Femur (tissue), 1 donor: ENCODE measurements around the gene CELF5.
"Not testable (repeated sequence)": the region's sequence is repeated elsewhere in the genome, so short reads cannot be mapped to it uniquely, and the experiment has no call there.

ENCODE experiments used
- DNase-seq: peaks from one replicate; pipeline ENCODE4 v3.0.0-alpha.2; 2017

CELF5 gene

GRCh38 chr19:3330047-3330446 is 105.6 kb downstream of the CELF5 start:
- DNase-seq: no peak

- DNase-seq: not testable (repeated sequence)
Observed at GRCh38 chr19:3332232-3332631, 107.8 kb downstream of the CELF5 start.

GRCh38 chr19:3333020-3333583 is 108.6 kb downstream of the CELF5 start:
- DNase-seq: no peak

GRCh38 chr19:3333662-3334061 is 109.2 kb downstream of the CELF5 start:
- DNase-seq: no peak

- not testable (repeated sequence) for DNase-seq
Observed at GRCh38 chr19:3334749-3335430, 110.4 kb downstream of the CELF5 start.

- DNase-seq: no peak
Observed at GRCh38 chr19:3335431-3336350, 111.2 kb downstream of the CELF5 start.

DNA sequence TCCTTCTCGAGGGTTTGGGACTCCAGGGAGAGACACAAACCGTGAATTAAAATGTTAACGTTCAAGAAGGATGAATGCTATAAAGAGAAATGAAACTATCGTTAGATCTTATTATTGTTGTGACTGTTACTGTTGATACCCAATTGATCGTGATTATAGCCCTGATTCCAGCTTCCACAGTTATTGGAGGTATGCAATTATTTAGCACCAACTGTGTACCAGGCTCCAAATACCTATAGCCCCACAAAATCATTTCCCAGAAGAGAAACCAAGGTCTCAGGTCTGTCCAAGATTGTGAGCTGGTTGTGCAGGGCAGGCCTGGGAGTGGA is 111.9 kb downstream of the CELF5 start:
- no peak for DNase-seq

DNA sequence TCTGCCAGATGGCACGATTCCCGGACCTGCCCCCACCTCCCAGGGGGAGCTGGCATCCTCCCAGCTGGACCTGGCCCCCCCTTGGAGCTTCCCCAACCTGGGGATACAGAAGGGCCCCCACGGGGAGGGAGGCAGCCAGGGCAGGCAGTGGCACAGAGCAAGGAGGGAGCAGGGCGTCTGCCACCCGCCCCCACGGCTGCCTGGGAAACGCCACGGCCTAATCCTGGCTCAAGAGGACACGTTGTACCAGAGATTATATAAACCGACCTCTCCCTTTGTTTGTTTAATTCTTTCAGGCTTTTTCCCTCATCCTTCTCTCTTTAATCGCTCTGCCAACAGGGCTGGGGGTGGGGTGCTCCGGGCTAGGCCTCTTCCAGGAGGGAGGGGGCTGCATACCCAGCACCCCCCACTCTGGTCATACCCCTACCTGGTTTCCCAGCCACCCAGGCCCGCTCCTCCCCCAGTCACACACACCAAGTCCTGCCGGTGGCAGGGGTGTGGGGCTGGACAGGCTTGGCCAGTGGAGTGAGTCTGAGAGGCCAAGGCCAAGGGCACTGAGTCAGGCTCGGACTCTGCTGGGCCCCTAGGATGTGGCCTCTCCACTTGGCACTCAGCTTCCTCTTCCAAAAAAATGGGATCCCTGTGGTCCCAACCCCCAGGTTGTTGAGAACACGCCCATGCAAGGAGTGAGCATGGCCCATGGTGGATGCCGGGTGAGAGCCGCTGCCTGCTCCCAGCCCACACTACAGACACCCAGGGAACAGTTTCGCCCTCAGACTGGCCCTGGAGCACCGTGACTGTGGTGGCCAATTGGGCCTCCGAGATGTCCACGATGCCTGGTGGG is 112.4 kb downstream of the CELF5 start:
- no peak for DNase-seq

DNA sequence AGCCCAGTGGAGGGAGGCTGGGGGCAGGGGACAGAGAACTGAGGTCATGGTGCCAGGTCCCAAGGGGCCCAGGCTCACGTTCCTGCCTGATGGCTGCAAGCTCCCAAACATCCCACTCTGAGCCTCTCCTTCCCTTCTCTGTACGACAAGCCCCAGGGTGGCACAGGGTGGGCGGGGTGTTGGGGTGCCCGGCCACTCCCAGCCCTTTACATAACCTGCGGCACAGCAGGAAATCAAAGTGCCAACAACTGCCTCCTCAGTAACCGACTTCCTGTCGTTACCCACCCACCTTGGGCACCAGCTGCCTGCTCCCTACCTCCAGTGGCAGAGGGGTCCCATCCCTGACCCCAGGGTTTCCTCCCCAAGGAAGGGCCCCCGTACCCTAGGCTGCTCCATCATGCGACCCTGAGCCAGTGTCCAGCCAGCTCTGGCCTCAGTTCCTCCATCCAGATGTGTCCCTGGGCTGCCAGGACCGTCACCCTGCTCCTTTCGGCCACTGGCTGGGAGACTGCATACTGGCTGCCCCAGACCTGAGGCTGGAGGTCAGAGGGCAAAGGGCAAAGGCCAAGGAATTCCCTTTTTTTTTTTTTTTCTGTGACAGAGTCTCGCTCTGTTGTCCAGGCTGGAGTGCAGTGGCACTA is 114.2 kb downstream of the CELF5 start:
- DNase-seq: no peak

DNA sequence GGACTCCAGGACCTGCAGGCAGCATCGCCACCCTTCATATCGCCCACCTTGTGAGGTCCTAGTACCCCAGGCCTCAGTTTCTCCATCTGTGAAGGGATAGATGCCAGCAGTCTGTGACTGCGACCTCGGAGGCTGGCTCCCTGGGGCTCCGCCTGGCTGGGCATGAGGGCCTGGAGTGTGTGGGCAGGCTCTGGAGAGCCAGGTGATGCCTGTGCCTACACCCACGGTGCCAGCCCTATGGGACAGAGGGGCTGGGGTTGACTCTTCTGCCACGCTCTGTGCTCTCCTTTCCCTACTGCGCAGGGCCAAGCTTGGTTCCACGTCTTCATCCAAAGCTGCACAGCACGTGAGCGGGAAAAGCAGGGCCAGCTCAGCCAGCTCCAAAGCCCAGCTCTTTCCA is 115.9 kb downstream of the CELF5 start:
- no peak for DNase-seq

GRCh38 chr19:3342246-3342645 is 117.8 kb downstream of the CELF5 start:
- DNase-seq: no peak

DNA sequence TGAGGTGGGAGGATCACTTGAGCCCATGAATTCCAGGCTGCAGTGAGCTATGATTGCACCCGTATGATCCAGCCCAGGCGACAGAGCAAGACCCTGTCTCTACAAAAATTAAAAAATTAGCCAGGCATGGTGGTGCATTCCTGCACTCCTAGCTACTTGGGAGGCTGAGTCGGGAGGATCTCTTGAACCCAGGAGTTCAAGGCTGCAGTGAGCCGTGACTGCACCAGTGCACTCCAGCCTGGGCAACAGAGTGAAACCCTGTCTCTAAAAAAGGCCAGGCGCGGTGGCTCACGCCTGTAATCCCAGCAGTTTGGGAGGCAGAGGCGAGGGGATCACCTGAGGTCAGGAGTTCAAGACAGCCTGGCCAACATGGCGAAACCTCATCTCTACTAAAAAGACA is 118.5 kb downstream of the CELF5 start:
- DNase-seq: not testable (repeated sequence)

DNA sequence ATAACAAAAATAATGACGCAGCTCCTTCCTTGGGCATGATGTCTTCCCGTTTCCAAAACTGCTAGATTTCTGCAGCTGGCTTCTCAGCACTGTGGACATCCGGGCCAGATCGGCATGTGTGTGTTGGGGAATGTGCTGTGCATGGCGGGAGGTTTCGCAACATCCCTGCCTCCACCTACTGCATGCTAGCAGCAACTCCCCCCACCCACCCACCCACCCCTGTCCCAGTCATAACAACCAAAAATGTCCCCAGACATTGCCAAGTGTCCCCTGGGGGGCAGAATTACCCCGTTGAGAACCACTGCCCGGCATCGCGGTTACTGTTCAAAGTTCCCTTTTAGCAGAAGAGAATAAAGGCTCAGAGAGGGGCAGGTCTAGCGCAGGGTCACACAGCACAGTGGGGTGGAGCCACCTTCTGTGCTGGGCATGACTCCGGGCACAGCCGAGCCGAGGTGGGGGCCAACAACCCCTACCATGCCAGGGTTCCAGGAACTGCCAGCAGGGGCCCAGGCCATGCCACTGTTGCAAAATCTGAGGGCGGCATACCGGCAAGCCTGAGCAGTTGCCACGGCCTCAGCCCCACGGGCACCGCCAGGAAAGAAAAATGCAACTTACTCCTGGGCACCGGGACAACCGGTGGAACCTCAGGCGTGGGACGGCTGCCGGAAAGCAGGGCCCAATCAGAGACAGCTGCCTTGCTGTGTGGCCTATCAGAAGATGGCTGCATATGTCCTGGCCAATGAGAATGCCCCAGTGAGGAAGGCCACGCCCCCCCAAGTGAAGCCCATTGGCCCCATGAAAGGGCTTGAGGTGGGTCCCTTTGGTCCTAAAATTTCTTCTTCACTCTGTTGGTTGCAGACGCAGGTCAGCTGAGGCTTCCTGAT is 119.4 kb downstream of the CELF5 start:
- peak; percentile 62 for DNase-seq

GRCh38 chr19:3344608-3345598 is 120.4 kb downstream of the CELF5 start:
- DNase-seq: no peak

DNA sequence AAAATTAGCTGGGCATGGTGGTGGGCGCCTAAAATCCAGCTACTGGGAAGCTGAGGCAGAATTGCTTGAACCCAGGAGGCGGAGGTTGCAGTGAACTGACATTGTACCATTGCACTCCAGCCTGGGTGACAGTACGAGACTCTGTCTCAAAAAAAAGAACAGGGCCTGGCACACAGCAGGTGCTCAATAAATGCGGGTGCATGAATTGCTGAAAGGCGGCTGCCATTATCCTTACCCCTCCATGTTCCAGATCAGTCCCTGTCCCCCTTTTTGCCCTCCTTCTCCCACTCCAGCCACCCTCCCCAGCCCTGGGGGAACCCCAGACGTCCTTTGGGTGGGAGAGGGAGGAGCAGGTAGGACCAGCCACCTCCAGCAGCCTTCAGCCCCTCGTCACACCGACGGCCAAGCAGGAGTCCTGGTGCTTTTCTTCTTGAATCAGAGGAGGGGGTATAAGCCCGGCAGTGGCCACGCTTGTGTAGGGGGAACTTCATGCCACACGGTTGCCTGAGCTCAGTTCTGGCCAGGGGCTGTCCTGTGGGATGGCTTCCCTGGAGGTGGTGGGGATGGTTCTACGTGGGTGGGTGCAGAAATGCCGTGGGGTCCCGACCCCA is 121.5 kb downstream of the CELF5 start:
- DNase-seq: no peak
